Esophagus squamous epithelium (tissue), 5 donors: ENCODE results near the gene AXL. TPM values are rescaled to one million over a fixed set of nuclear protein-coding genes. Genes with fewer than 3 reads are reported as not detected.

Experiments used
- DNase-seq: peaks from one replicate; lab custom pipeline; 2025; lab: John Stamatoyannopoulos, UW
- H3K27ac ChIP-seq, 4 donors: fragments of 200-600 bp; sonication (generic); one replicate each; pipeline ENCODE4 v1.5.1; 2016 to 2019; ENCODE audit warnings: mild to moderate bottlenecking in 1 of 4
- H3K27me3 ChIP-seq, 4 donors: fragments of 200-600 bp; sonication (generic); 1 replicate in 3 of 4; 2 replicates in 1 of 4; pipeline versions ENCODE4 v1.5.1 to v1.6.0; 2017 to 2021; ENCODE audit warnings: antibody characterized with exemption in 1 of 4
- H3K36me3 ChIP-seq, 3 donors: fragments of 200-600 bp; sonication (generic); one replicate each; pipeline ENCODE4 v1.5.1; 2016 to 2019
- H3K4me1 ChIP-seq, 3 donors: fragments of 200-600 bp; sonication (generic); one replicate each; pipeline ENCODE4 v1.5.1; 2017 to 2019
- H3K4me3 ChIP-seq, 4 donors: fragments of 200-600 bp; sonication (generic); 1 replicate in 3 of 4; 2 replicates in 1 of 4; pipeline ENCODE4 v1.5.1; 2016 to 2019; ENCODE audit warnings: mild to moderate bottlenecking in 2 of 4, moderate library complexity in 1 of 4
- H3K9me3 ChIP-seq, 3 donors: fragments of 200-600 bp; sonication (generic); one replicate each; pipeline ENCODE4 v1.5.1; 2016 to 2019
- CTCF ChIP-seq, 6 experiments: fragments of 450-650 bp in 4 of 6; fragments of 200-600 bp in 2 of 6; sonication (generic) in 2 of 6; IDR thresholded peaks; one replicate each; pipeline ENCODE4 v1.5.1; 2016 to 2019; ENCODE audit warnings: antibody characterized with exemption in 6 of 6, mild to moderate bottlenecking in 4 of 6, moderate library complexity in 4 of 6
- POLR2A ChIP-seq, 4 donors: fragments of 450-650 bp; IDR thresholded peaks; one replicate each; pipeline ENCODE4 v1.6.1; 2017; ENCODE audit warnings: antibody characterized with exemption in 4 of 4, mild to moderate bottlenecking in 4 of 4, moderate library complexity in 3 of 4
- WGBS, 2 donors: methylation state at CpG; one replicate each; pipeline ENCODE4 v1.1.5; 2018; 5-methylcytosine and 5-hydroxymethylcytosine counted together
- intact Hi-C: fragments of 100-400 bp; cut with DNase I; formaldehyde crosslinking; loops from one replicate; pipeline ENCODE4 v1.15.0; 2022
- total RNA-seq, 4 donors: library from RNA; depleted of rRNA; stranded (reverse); fragments of >200 nt; gene quantifications; one replicate each; pipeline ENCODE4 v1.1.0, GENCODE V29; 2016
- donor health status: DM: yes; HTN: yes; CAD: no.

Gene AXL
- total RNA-seq, 4 donors from 2014 or later, result 5.3 to 40.2 (median 17.3) TPM

- no peaks in the 10 kb centered on the region for H3K36me3 ChIP-seq
- 76 to 78% methylated on average over 1 of the region's 1 CpG for WGBS, 2 donors
- no peaks in the 10 kb centered on the region for H3K9me3 ChIP-seq
- H3K27me3 ChIP-seq, result peaks cover 0 to 5% (median 0%) of the 10 kb centered on the region in 4 donors
- TF ChIP-seq POLR2A (IDR thresholded peaks at IDR 0.05) (no peak), CTCF (IDR thresholded peaks at IDR 0.05) (no peak)
- H3K4me3 ChIP-seq, result no peak overlapping the region
- intact Hi-C loops, result no loop called here
- H3K27ac ChIP-seq, result no peak overlapping the region
- H3K4me1 ChIP-seq, result peaks cover 9 to 22% (median 10%) of the 10 kb centered on the region in 3 donors
- no peak for DNase-seq
Measured at GRCh38 chr19:41214161-41214560, 4.9 kb upstream of the AXL start.

- Histone ChIP-seq H3K4me1 (peaks cover 9 to 51% (median 18%) of the 10 kb centered on the region in 3 donors), H3K36me3 (peaks cover 0 to 13% (median 0%) of the 10 kb centered on the region in 3 donors), H3K4me3 (no peak overlapping the region), H3K27me3 (peaks cover 0 to 17% (median 0%) of the 10 kb centered on the region in 4 donors), H3K27ac (peak overlapping the region in 3 of 4 donors; percentile 87 to 93 (median 89)), H3K9me3 (no peaks in the 10 kb centered on the region)
- no peak for DNase-seq
- intact Hi-C loops, result no loop called here
- TF ChIP-seq POLR2A (IDR thresholded peaks at IDR 0.05) (no peak), CTCF (IDR thresholded peaks at IDR 0.05) (no peak)
- 37 to 70% methylated on average over 3 to 7 of the region's 7 CpGs for WGBS, 2 donors
Measured at GRCh38 chr19:41217741-41218140, 1.3 kb upstream of the AXL start.

GRCh38 chr19:41218249-41218614, 791 bp upstream of the AXL start:
- Histone ChIP-seq H3K27me3 (peaks cover 0 to 17% (median 0%) of the 10 kb centered on the region in 4 donors), H3K4me3 (peak overlapping the region in 3 of 4 donors; percentile 57 to 65 (median 63)), H3K27ac (peak overlapping the region; percentile 78 to 93 (median 88)), H3K9me3 (no peaks in the 10 kb centered on the region), H3K4me1 (peaks cover 9 to 54% (median 18%) of the 10 kb centered on the region in 3 donors), H3K36me3 (peaks cover 0 to 13% (median 0%) of the 10 kb centered on the region in 3 donors)
- no peak for DNase-seq
- intact Hi-C loops, result no loop called here
- TF ChIP-seq CTCF (IDR thresholded peaks at IDR 0.05) (no peak), POLR2A (IDR thresholded peaks at IDR 0.05) (no peak)
- 48 to 69% methylated on average over 3 to 6 of the region's 7 CpGs for WGBS, 2 donors

- no peak for DNase-seq
- peak overlapping the region; percentile 35 to 65 (median 60) for H3K4me3 ChIP-seq
- peaks cover 0 to 13% (median 0%) of the 10 kb centered on the region in 3 donors for H3K36me3 ChIP-seq
- TF ChIP-seq CTCF (IDR thresholded peaks at IDR 0.05) (no peak), POLR2A (IDR thresholded peaks at IDR 0.05) (no peak)
- no peaks in the 10 kb centered on the region for H3K9me3 ChIP-seq
- peak overlapping the region; percentile 78 to 93 (median 88) for H3K27ac ChIP-seq
- intact Hi-C loops, result no loop called here
- peaks cover 0 to 17% (median 0%) of the 10 kb centered on the region in 4 donors for H3K27me3 ChIP-seq
- H3K4me1 ChIP-seq, result peaks cover 12 to 72% (median 18%) of the 10 kb centered on the region in 3 donors
- 17 to 57% methylated on average over 2 to 5 of the region's 16 CpGs for WGBS, 2 donors
Measured at GRCh38 chr19:41219924-41220567, 1.0 kb downstream of the AXL start.

GRCh38 chr19:41220811-41221210, 1.8 kb downstream of the AXL start:
- Histone ChIP-seq H3K27ac (peak overlapping the region; percentile 78 to 93 (median 88)), H3K27me3 (peaks cover 0 to 18% (median 0%) of the 10 kb centered on the region in 4 donors), H3K36me3 (peaks cover 0 to 13% (median 0%) of the 10 kb centered on the region in 3 donors), H3K9me3 (no peaks in the 10 kb centered on the region), H3K4me1 (peaks cover 17 to 80% (median 18%) of the 10 kb centered on the region in 3 donors), H3K4me3 (peak overlapping the region in 3 of 4 donors; percentile 57 to 65 (median 63))
- DNase-seq, result no peak
- 56 to 67% methylated on average over 6 to 8 of the region's 9 CpGs for WGBS, 2 donors
- intact Hi-C loops, result no loop called here
- no peak for TF ChIP-seq POLR2A (IDR thresholded peaks at IDR 0.05)
- no peak for TF ChIP-seq CTCF (IDR thresholded peaks at IDR 0.05)
